ENCODE data around the gene BPHL.

DNA sequence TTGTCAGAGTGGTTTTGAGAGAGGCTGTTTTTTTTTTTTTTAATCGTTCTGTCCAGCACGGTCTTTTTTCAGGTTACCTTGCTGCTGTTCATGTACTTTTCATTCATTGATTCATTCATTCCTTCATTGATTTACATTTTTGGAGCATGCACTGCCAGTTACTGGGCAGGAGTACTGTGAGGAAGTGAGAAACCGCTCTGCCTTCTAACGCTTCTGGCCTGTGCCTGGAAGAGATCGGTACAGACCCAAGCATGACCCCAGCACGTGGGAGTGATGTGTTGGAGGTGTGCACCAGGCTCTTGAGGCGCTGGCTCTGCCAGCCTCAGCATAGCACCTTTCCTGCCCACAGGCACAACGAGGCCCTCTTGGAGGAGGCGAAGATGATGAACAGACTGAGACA, 41.1 kb upstream of the BPHL start:
- TF ChIP-seq, protein P1, sequence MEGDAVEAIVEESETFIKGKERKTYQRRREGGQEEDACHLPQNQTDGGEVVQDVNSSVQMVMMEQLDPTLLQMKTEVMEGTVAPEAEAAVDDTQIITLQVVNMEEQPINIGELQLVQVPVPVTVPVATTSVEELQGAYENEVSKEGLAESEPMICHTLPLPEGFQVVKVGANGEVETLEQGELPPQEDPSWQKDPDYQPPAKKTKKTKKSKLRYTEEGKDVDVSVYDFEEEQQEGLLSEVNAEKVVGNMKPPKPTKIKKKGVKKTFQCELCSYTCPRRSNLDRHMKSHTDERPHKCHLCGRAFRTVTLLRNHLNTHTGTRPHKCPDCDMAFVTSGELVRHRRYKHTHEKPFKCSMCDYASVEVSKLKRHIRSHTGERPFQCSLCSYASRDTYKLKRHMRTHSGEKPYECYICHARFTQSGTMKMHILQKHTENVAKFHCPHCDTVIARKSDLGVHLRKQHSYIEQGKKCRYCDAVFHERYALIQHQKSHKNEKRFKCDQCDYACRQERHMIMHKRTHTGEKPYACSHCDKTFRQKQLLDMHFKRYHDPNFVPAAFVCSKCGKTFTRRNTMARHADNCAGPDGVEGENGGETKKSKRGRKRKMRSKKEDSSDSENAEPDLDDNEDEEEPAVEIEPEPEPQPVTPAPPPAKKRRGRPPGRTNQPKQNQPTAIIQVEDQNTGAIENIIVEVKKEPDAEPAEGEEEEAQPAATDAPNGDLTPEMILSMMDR (conservative IDR thresholded peaks at IDR 0.05 in 1 of 2, IDR thresholded peaks at IDR 0.05 in 1 of 2; ENCODE audit: extremely low read depth in 1 of 2, insufficient read depth in 1 of 2, low read depth in 1 of 2, low read length in 2 of 2): no peak
- no peak for TF ChIP-seq EZH2 (IDR thresholded peaks at IDR 0.05; ENCODE audit: borderline replicate concordance, low read length)

Measured in mammary epithelial cell (primary cell).